Psoas muscle (tissue), 8 donors: Measurements from ENCODE around the gene CTDSPL2. TPM values are rescaled to one million over a fixed set of nuclear protein-coding genes. Genes with fewer than 3 reads are reported as not detected.
"Not testable (repeated sequence)": the region's sequence is repeated elsewhere in the genome, so short reads cannot be mapped to it uniquely, and the experiment has no call there.

Experiments used
- ATAC-seq, 4 donors: fragments of 200-7000 bp; cut with Tn5 transposase; one replicate each; pipeline ENCODE4 v1.9.1; 2020; ENCODE audit warnings: moderate library complexity in 3 of 4, mild to moderate bottlenecking in 2 of 4
- DNase-seq, 2 donors: peaks; one replicate each; pipeline ENCODE4 v3.0.0-alpha.2; 2020
- H3K27ac ChIP-seq: fragments of 200-600 bp; one replicate; pipeline ENCODE4 v1.8.0; 2022
- H3K27me3 ChIP-seq, 3 donors: fragments of 200-600 bp in 1 of 3; one replicate each; pipeline versions ENCODE4 v1.6.1 to v1.8.0; 2013 to 2022; ENCODE audit warnings: low read length in 2 of 3, mild to moderate bottlenecking in 2 of 3, moderate library complexity in 1 of 3; ENCODE audit not compliant: insufficient read depth in 3 of 3
- H3K36me3 ChIP-seq, 2 donors: fragments of 200-600 bp in 1 of 2; one replicate each; pipeline versions ENCODE4 v1.6.1 to v1.8.0; 2013 to 2022; ENCODE audit warnings: low read depth in 1 of 2, mild to moderate bottlenecking in 1 of 2, moderate library complexity in 1 of 2; ENCODE audit not compliant: insufficient read depth in 1 of 2
- H3K4me1 ChIP-seq: fragments of 200-600 bp; one replicate; pipeline ENCODE4 v1.8.0; 2022
- H3K4me3 ChIP-seq: fragments of 200-600 bp; one replicate; pipeline ENCODE4 v1.8.0; 2022; ENCODE audit warnings: mild to moderate bottlenecking
- H3K9me3 ChIP-seq: fragments of 200-600 bp; one replicate; pipeline ENCODE4 v1.8.0; 2022
- CTCF ChIP-seq: fragments of 200-600 bp; IDR thresholded peaks from one replicate; pipeline ENCODE4 v1.8.0; 2022; ENCODE audit warnings: antibody characterized with exemption
- WGBS, 3 donors: extraction: QIAGEN DNeasy Blood & Tissue Kit; methylation state at CpG; one replicate each; pipeline versions ENCODE4 v1.1.6 to v1.1.7; 2013; 5-methylcytosine and 5-hydroxymethylcytosine counted together
- intact Hi-C, 2 donors: fragments of 100-400 bp; cut with DNase I; formaldehyde crosslinking; loops; one replicate each; pipeline versions ENCODE4 v1.11.0 to v1.14.2; 2022
- polyA plus RNA-seq, 3 donors: library from polyadenylated mRNA; stranded (reverse); fragments of 200-250 nt; gene quantifications; one replicate each; pipeline ENCODE4 v1.2.3, GENCODE V29; 2013
- total RNA-seq, 4 donors: library from RNA; stranded (reverse); fragmentation: NEBNext Ultra II Directional in 2 of 4; extraction: Animal tissue kit (Norgen Biotek cat#: 25700) in 2 of 4; gene quantifications; one replicate each; pipeline versions ENCODE4 v1.2.1 to v1.2.4, GENCODE V29; 2021 to 2023
- donor health status: healthy with polysubstance abuse.
- donor health status: DM: no; HTN: no; CAD: no; lungs with moderate emphysema.
- donor health status: Bipolar disorder and iron deficiency.
- donor health status: healthy.
- donor health status: DM: yes; HTN: yes; CAD: no.
- donor health status: DM: no; HTN: no; CAD: no.
- donor health status: DM: no; HTN: no; CAD: no.
- donor health status: DM: yes; HTN: yes; CAD: no.

Gene CTDSPL2
- total and polyA plus RNA-seq, 7 donors: 3.2 to 18.1 (median 12.1) TPM

DNA sequence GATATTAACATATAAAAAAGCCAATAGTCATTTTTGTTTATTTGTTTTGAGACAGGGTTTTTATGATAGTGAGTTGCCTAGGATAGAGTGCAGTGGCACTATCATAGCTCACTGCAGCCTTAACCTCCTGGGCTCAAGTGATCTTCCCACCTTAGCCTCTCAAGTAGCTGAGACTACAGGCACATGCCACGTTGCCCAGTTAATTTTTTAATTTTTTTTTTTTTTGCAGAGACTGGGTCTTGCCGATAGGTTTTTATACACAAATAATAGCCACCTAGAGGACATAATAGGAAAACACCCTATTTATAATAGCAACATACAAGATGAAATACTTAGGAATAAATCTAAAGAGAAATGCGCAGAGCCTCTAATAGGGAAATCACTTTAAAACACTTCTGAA, 122.8 kb downstream of the CTDSPL2 start:
- Histone ChIP-seq H3K4me3 (no peak overlapping the region), H3K27ac (no peak overlapping the region), H3K9me3 (no peaks in the 10 kb centered on the region), H3K27me3 (no peaks in the 10 kb centered on the region), H3K36me3 (peaks cover 4 to 54% of the 10 kb centered on the region in 2 donors), H3K4me1 (peaks cover 34% of the 10 kb centered on the region)
- peak; percentile 30 for TF ChIP-seq CTCF
- ATAC-seq: no peak
- WGBS, 3 donors: 37 to 45% (median 40%) methylated on average over 3 of the region's 3 CpGs
- DNase-seq: no peak
- intact Hi-C loops: no loop called here

GRCh38 chr15:44550734-44551133, 123.3 kb downstream of the CTDSPL2 start:
- H3K27me3 ChIP-seq: no peaks in the 10 kb centered on the region
- DNase-seq (no peak), ATAC-seq (no peak)
- H3K4me1 ChIP-seq: peaks cover 34% of the 10 kb centered on the region
- WGBS, 3 donors: 97% methylated on average over 4 of the region's 4 CpGs
- TF ChIP-seq CTCF: no peak
- intact Hi-C loops: no loop called here
- peaks cover 8 to 59% of the 10 kb centered on the region in 2 donors for H3K36me3 ChIP-seq
- no peak overlapping the region for H3K27ac ChIP-seq
- no peaks in the 10 kb centered on the region for H3K9me3 ChIP-seq
- H3K4me3 ChIP-seq: no peak overlapping the region

- peak overlapping the region; percentile 5 for H3K27ac ChIP-seq
- DNase-seq: no peak
- no peak overlapping the region for H3K4me3 ChIP-seq
- no peaks in the 10 kb centered on the region for H3K27me3 ChIP-seq
- no peak for TF ChIP-seq CTCF
- peaks cover 14% of the 10 kb centered on the region for H3K4me1 ChIP-seq
- no peaks in the 10 kb centered on the region for H3K9me3 ChIP-seq
- peaks cover 16 to 95% of the 10 kb centered on the region in 2 donors for H3K36me3 ChIP-seq
- intact Hi-C loops: no loop called here
- WGBS, 3 donors: 26 to 48% (median 42%) methylated on average over 4 of the region's 4 CpGs
- ATAC-seq: peak; percentile 30 to 86 (median 70)
Measured at GRCh38 chr15:44554934-44555723, 127.7 kb downstream of the CTDSPL2 start.

- intact Hi-C loops, H3K4me3 ChIP-seq, H3K27ac ChIP-seq, ATAC-seq, DNase-seq, H3K4me1 ChIP-seq, H3K27me3 ChIP-seq, H3K9me3 ChIP-seq: not testable (repeated sequence)
- peaks cover 16 to 100% of the 10 kb centered on the region in 2 donors for H3K36me3 ChIP-seq
Measured at GRCh38 chr15:44560926-44561325, 133.5 kb downstream of the CTDSPL2 start.

GRCh38 chr15:44565387-44566154, 138.1 kb downstream of the CTDSPL2 start:
- Histone ChIP-seq H3K4me1 (peaks cover 5% of the 10 kb centered on the region), H3K36me3 (peaks cover 10 to 97% of the 10 kb centered on the region in 2 donors), H3K9me3 (no peaks in the 10 kb centered on the region), H3K27ac (no peak overlapping the region), H3K4me3 (no peak overlapping the region), H3K27me3 (no peaks in the 10 kb centered on the region)
- intact Hi-C loops: no loop called here
- no peak for DNase-seq
- 98 to 99% (median 98%) methylated on average over 8 of the region's 8 CpGs for WGBS, 3 donors
- TF ChIP-seq CTCF: no peak
- ATAC-seq: no peak
